Measurements from ENCODE around the gene COL26A1.
A peak's percentile ranks its signal among the peaks of the same experiment; 100 is the strongest.

The COL26A1 gene

DNA sequence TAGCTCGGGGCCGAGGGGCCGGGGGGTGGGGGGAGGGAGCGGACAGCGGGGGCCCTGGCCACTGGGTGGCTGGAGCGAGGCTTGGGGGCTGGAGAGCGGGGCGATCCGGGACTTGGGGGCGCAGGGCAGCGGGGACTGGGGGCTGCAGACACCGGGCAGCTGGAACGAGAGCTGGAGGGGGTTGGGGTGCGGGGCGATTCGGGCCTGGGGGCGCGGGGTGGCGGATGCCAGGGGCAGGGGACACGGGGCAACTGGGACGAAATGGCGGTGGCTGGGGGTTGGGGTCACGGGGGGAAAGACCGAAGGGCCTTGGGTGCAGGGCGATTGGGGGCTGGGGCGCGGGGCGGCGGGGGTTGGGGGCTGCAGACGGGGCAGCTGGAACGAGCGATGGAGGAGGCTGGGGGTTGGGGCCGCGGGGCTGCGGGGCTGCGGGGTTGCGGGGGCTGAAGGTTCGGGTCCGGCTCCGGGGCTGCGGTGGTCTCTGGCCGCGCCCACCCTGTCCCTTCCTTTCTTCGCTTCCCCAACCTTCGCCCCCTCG, 590 bp downstream of the COL26A1 start:
- Mint-ChIP-seq H3K9me3 (ENCODE audit: low read depth) (no peaks in the 10 kb centered on the region), H3K36me3 (no peaks in the 10 kb centered on the region), H3K27ac (no peak overlapping the region), H3K4me1 (ENCODE audit: low read depth) (peaks cover 5% of the 10 kb centered on the region), H3K4me3 (no peak overlapping the region), H3K27me3 (peaks cover 10% of the 10 kb centered on the region)

DNA sequence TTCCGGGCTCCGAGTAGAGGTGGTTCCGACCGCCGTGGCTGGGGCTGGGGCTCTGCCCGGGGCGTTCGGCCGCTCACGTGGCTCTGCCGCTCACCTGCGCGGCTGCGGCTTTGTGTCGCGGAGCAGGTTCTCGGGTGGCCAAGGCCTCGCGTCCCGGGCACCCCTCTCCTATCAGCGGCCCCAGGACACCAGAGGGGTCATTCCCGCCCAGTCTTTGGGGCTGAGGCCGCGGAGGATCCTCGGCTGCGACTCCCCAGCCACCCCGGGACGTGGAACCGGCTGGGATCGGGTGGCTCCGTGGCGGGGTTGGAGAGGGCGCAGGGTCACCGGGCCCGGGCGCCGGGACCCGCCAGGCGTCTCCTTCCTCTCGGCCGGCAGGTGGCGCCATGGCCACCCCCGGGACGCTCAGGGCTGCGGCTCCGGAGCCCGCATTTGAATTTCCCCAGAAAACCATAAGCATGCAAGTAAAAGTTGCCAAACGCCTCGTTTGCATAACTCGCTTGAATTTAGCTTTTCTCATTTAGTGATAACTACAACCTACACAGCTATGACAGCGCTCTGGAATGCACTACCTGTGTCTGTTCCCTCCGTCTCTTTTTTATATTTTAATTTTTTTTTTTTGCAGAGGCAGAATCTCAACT, 1.2 kb downstream of the COL26A1 start:
- no peaks in the 10 kb centered on the region for H3K9me3 Mint-ChIP-seq (ENCODE audit: low read depth)
- no peak overlapping the region for H3K27ac Mint-ChIP-seq
- H3K4me3 Mint-ChIP-seq = peak overlapping the region; percentile 65
- H3K27me3 Mint-ChIP-seq = peaks cover 10% of the 10 kb centered on the region
- peaks cover 5% of the 10 kb centered on the region for H3K4me1 Mint-ChIP-seq (ENCODE audit: low read depth)
- no peaks in the 10 kb centered on the region for H3K36me3 Mint-ChIP-seq

DNA sequence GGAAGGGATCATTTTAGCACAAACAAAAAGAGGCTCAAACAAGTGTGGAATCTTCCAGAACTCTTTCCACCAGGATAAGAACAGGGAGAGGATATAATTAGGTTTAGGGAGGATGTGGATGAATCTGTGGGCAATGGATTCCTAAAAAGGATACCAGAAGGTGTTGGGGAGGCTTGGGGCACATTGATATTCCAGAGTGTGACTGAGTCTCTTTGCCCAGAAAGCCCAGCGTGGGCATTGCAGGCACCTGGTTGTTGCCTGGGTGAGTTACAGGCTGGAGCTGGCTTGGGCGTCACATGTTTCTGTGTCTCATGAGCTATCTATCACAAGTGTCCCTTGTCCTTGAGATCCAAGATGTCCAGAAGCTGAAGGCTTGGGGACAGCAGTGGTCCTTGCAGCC, 3.3 kb downstream of the COL26A1 start:
- H3K27ac Mint-ChIP-seq = no peak overlapping the region
- no peaks in the 10 kb centered on the region for H3K9me3 Mint-ChIP-seq (ENCODE audit: low read depth)
- no peaks in the 10 kb centered on the region for H3K36me3 Mint-ChIP-seq
- H3K4me1 Mint-ChIP-seq (ENCODE audit: low read depth) = peaks cover 14% of the 10 kb centered on the region
- H3K4me3 Mint-ChIP-seq = no peak overlapping the region
- peaks cover 9% of the 10 kb centered on the region for H3K27me3 Mint-ChIP-seq

DNA sequence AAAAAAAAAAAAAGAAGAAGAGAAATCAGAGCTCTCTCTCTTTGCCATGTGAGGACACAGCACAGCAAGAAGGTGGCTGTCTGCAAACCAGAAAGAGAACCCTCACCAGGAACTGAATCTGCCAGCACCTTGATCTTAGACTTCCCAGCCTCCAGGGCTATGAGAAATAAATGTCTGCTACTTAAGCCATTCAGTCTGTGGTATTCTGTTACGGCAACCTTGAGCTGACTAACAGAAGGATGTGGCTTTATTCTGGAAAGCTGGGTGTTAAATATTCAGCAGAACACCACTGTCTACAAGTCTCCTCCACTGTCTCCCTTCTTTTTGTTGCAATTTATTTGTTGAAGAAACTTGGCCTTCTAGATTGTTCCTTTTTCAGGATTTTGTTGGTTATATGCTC, 5.0 kb downstream of the COL26A1 start:
- Mint-ChIP-seq H3K36me3 (no peaks in the 10 kb centered on the region), H3K27ac (no peak overlapping the region), H3K9me3 (ENCODE audit: low read depth) (no peaks in the 10 kb centered on the region), H3K4me3 (no peak overlapping the region), H3K4me1 (ENCODE audit: low read depth) (peaks cover 15% of the 10 kb centered on the region), H3K27me3 (peaks cover 9% of the 10 kb centered on the region)

DNA sequence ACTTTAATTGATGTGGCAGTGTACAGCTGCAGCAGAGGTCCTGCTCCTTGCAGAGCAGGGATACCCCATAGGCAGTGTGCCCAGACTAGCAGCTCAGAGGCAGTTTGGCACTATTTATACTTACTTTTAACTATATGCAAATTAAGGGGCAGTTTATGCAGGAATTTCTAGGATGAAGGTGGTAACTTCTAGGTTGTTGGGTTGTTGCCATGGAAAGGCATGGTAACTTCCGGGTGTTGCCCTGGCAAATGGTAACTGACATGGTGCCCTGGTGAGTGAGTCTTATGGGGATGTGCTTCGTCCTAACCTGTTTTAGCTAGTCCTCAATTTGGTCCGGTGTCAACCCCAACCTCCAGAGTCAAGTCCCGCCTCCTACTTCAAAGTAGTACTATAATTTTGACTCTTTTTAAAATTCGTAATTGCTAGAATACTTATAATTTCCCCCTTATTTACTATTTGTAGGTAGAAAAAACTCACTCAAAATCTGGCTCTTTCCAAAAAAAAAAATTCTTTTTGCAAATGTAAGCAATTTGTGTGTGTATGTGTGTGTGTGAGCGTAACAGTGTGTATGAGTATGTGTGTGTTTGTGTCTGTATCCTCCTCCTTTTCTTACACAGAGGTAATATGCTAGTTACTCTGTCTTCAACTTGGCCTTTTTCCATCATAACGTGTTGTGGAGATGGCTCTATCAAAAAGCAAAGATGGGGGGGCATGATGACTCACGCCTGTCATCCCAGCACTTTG, 5.9 kb downstream of the COL26A1 start:
- peaks cover 9% of the 10 kb centered on the region for H3K27me3 Mint-ChIP-seq
- peaks cover 15% of the 10 kb centered on the region for H3K4me1 Mint-ChIP-seq (ENCODE audit: low read depth)
- H3K27ac Mint-ChIP-seq = no peak overlapping the region
- no peak overlapping the region for H3K4me3 Mint-ChIP-seq
- H3K9me3 Mint-ChIP-seq (ENCODE audit: low read depth) = no peaks in the 10 kb centered on the region
- no peaks in the 10 kb centered on the region for H3K36me3 Mint-ChIP-seq

DNA sequence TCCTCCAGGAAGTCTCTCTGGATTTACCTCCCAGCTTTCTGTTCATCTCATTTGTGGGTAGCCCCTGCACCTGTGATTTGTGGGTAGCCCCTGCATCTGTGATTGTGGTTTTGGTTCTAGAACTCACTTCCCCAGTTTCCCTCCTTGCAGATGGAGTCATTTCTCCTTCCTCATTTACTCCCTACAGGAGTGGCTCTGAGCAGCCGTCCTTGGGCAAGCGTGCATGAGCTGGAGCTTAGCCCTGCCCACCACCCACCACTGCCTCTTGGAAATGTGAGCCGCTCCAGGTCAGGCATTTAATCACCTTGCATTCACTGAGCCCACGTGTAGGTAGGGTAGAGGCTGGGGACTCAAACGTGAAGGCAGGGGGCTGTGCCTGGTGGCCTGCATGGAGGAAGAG, 8.2 kb downstream of the COL26A1 start:
- Mint-ChIP-seq H3K27me3 (peaks cover 6% of the 10 kb centered on the region), H3K9me3 (ENCODE audit: low read depth) (no peaks in the 10 kb centered on the region), H3K4me3 (no peak overlapping the region), H3K36me3 (no peaks in the 10 kb centered on the region), H3K27ac (no peak overlapping the region), H3K4me1 (ENCODE audit: low read depth) (peaks cover 13% of the 10 kb centered on the region)

DNA sequence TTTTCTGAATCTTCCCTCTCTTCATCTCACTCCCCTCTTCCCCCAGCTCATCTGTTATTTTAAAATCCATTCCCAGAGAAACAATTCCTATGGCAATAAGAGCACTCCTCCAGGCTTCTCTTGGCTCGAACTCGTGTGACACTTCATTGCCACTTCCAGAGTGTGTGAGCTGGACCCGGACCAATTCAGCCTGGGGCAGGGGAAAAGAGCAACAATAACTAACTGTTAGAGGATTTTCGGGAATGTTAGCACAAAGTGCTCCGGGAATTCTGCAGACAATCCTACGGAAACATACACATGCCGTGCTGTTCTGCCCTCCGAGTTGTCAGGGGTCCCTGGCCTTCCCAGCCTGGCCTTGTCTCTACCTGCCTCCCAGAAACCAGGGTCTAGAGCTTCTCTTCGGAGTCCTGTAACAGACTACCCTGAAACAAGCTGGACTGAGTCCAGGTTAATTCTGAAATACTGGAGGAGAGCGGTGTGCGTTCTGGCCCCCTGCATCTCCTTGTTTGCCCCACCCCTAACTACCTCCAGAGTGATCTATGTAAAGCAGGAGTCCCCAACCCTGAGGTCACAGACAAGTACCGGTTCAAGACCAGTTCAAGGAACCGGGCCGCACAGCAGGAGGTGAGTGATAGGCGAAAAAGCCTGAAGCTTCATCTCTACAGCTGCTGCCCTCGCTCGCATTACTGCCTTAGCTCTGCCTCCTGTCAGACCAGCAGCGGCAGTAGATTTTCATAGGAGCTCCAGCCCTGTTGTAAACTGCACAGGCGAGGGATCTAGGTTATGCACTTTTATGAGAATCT, 11.3 kb downstream of the COL26A1 start:
- no peak overlapping the region for H3K27ac Mint-ChIP-seq
- peaks cover 1% of the 10 kb centered on the region for H3K27me3 Mint-ChIP-seq
- H3K4me3 Mint-ChIP-seq = no peak overlapping the region
- no peaks in the 10 kb centered on the region for H3K9me3 Mint-ChIP-seq (ENCODE audit: low read depth)
- no peaks in the 10 kb centered on the region for H3K36me3 Mint-ChIP-seq
- H3K4me1 Mint-ChIP-seq (ENCODE audit: low read depth) = peaks cover 10% of the 10 kb centered on the region

DNA sequence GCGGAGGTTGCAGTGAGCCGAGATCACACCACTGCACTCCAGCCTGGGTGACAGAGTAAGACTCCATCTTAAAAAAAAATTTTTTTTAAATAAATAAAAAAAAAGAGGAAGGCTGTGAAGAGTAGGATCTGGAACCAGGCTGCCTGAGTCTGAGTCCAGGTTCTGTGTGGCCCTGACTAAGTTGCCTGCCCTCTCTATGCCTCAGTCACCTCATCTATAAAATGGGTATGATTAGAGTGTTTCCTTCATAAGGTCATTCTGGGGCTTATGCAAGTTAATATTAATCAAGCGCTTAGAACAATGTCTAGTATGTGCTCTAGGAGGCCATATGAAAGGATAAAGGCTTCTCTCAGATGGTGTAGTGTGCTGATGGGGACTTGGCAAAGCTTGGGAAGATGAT, 12.3 kb downstream of the COL26A1 start:
- Mint-ChIP-seq H3K36me3 (no peaks in the 10 kb centered on the region), H3K27ac (no peak overlapping the region), H3K27me3 (peaks cover 1% of the 10 kb centered on the region), H3K4me3 (no peak overlapping the region), H3K9me3 (ENCODE audit: low read depth) (no peaks in the 10 kb centered on the region), H3K4me1 (ENCODE audit: low read depth) (peaks cover 10% of the 10 kb centered on the region)

DNA sequence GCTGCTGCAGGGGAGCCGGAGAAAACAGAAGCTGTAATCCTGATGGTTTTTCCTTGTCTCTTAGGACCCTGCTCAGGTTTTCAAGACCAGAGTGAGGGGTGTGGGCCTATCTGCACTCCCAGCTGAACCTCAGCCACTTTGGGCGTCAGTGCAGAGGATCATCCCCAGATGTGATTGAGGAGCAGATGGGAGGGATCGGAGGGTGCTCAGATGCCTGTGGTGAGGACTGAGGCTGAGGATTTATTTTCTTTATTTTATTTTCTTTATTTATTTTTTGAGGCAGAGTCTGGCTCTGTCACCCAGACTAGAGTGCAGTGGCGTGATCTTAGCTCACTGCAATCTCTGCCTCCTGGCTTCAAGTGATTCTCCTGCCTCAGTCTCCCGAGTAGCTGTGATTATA, 13.9 kb downstream of the COL26A1 start:
- Mint-ChIP-seq H3K4me1 (ENCODE audit: low read depth) (no peaks in the 10 kb centered on the region), H3K4me3 (no peak overlapping the region), H3K9me3 (ENCODE audit: low read depth) (no peaks in the 10 kb centered on the region), H3K27me3 (no peaks in the 10 kb centered on the region), H3K27ac (no peak overlapping the region), H3K36me3 (no peaks in the 10 kb centered on the region)

DNA sequence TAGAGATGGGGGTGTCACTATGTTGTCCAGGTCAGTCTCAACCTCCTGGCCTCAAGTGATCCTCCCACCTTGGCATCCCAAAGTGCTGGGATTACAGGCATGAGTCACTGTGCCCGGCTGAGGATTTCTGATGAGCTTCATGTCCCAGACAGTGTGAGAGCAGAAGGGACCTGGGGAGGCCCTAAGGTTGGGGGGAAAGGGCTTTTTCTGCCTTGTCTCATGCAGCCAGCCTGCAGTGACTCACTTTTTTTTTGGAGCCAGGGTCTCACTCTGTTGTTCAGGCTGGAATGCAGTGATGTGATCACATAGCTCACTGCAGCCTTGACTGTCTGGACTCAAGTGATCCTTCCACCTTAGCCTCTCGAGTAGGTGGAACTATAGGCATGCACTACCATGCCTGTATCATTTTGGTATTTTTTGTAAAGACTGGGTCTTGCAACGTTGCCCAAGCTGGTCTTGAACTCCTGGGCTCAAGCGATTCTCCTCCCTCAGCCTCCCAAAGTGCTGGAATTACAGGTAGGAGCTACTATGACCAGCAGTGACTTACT, 14.6 kb downstream of the COL26A1 start:
- H3K9me3 Mint-ChIP-seq (ENCODE audit: low read depth) = no peaks in the 10 kb centered on the region
- no peaks in the 10 kb centered on the region for H3K36me3 Mint-ChIP-seq
- no peak overlapping the region for H3K27ac Mint-ChIP-seq
- H3K4me3 Mint-ChIP-seq = no peak overlapping the region
- H3K27me3 Mint-ChIP-seq = no peaks in the 10 kb centered on the region
- no peaks in the 10 kb centered on the region for H3K4me1 Mint-ChIP-seq (ENCODE audit: low read depth)

DNA sequence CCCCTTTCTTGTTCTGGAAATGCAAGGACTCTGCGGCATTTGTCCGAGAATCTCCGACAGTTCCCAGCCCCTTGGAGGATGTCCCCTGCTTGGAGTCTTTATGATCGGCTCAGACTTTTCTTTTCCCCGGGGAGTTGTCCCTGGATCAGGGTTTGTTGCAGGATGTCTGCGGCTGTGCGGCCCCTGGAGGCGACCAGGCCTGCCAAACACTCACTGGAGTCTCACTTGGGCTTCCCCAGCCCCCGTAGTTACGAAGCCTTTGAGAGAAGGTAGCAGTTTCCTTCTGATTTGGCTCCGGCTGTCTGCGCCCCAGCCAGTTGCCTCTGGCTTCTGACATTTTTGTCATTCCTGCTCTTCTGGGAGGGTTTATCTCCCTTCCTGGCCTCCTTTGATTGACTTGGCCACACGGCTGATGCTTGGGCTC, 16.1 kb downstream of the COL26A1 start:
- Mint-ChIP-seq H3K4me3 (no peak overlapping the region), H3K36me3 (no peaks in the 10 kb centered on the region), H3K27me3 (no peaks in the 10 kb centered on the region), H3K9me3 (ENCODE audit: low read depth) (no peaks in the 10 kb centered on the region), H3K27ac (no peak overlapping the region), H3K4me1 (ENCODE audit: low read depth) (no peaks in the 10 kb centered on the region)

DNA sequence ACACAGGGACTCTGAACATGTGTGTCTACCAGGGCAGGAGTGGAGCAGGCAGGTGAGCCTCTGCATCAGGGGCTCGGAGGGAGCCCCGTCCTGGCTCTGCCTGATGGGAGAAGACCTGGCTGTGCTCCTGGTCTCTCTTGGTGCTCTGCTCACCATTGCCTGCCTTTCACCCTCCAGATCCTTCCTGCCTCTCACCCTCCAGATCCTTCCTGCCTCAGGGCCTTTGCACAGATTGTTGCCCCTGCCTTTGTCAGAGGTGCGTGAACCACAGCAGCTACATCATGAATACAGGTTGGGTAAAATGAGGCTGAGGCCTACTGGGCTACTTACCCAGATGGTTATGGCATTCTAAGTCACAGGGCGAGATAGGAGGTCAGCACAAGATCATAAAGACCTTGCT, 16.6 kb downstream of the COL26A1 start:
- no peak overlapping the region for H3K4me3 Mint-ChIP-seq
- H3K4me1 Mint-ChIP-seq (ENCODE audit: low read depth) = no peaks in the 10 kb centered on the region
- H3K27me3 Mint-ChIP-seq = no peaks in the 10 kb centered on the region
- H3K27ac Mint-ChIP-seq = no peak overlapping the region
- H3K36me3 Mint-ChIP-seq = no peaks in the 10 kb centered on the region
- H3K9me3 Mint-ChIP-seq (ENCODE audit: low read depth) = no peaks in the 10 kb centered on the region

DNA sequence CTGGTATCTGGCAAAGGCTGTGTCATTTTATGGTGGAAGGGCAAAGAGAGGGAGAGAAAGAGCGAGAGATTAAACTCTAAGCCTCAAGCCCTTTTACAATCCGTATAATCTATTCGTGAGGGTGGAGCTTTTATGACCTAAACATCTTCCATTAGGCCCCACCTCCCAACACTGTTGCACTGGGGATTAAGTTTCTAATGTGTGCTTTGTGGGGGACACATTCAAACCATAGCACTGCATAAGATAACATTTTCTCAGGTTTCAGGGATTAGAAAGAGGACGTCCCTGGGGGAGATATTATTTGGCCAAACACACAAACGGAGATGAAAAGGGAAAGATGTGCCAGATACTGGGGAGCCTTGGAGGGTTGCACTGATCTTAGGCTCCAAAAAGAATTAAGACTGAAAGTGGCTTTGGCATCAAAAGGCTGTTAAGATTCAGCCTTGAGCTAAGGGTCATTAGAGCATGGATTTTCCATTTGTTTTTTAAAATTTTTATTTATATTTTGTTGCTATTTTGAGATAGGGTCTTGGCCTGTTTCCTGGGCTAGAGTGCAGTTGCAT, 19.0 kb downstream of the COL26A1 start:
- no peak overlapping the region for H3K27ac Mint-ChIP-seq
- peaks cover 2% of the 10 kb centered on the region for H3K4me1 Mint-ChIP-seq (ENCODE audit: low read depth)
- H3K36me3 Mint-ChIP-seq = no peaks in the 10 kb centered on the region
- H3K27me3 Mint-ChIP-seq = no peaks in the 10 kb centered on the region
- H3K4me3 Mint-ChIP-seq = no peak overlapping the region
- no peaks in the 10 kb centered on the region for H3K9me3 Mint-ChIP-seq (ENCODE audit: low read depth)

DNA sequence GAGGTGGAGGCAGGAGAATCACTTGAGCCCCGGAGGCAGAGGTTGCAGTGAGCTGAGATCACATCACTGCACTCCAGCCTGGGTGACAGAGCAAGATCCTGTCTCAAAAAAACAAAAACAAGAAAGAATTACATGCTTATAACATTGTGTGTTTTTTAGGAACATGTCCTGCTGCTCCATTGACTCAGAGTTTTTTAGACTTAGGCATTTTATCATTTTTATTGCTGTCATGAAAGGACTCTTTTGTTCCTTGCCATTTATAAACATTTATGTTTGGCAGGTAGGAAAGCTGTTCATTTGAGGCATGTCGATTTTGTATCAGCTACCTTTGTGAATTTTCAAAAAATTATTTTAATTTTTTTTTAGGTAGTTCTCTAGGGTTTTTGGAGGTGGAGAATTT, 20.3 kb downstream of the COL26A1 start:
- Mint-ChIP-seq H3K36me3 (no peaks in the 10 kb centered on the region), H3K4me1 (ENCODE audit: low read depth) (peaks cover 8% of the 10 kb centered on the region), H3K27me3 (no peaks in the 10 kb centered on the region), H3K9me3 (ENCODE audit: low read depth) (no peaks in the 10 kb centered on the region), H3K27ac (no peak overlapping the region), H3K4me3 (no peak overlapping the region)

DNA sequence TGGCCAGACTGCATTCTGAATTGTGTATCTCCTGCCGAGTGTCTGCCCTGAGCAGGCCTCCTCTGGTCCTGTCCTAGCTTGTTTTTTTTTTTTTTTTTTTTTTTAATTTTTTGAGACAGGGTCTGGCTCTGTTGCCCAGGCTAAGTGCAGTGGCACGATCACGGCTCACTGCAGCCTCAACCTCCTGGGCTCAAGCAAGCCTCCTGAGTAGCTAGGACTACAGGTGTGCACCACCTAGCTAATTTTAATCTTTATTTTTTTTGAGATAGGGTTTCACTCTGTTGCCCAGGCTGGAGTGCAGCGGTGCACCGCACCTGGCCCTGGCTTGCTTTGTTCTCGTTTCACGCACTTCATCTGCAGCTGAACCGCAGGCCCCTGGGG, 23.5 kb downstream of the COL26A1 start:
- Mint-ChIP-seq H3K4me1 (ENCODE audit: low read depth) (peaks cover 22% of the 10 kb centered on the region), H3K27ac (no peak overlapping the region), H3K36me3 (no peaks in the 10 kb centered on the region), H3K9me3 (ENCODE audit: low read depth) (no peaks in the 10 kb centered on the region), H3K4me3 (no peak overlapping the region), H3K27me3 (no peaks in the 10 kb centered on the region)
